ENCODE results near the gene ASF1A. TPM values are rescaled to one million over a fixed set of nuclear protein-coding genes. Genes with fewer than 3 reads are reported as not detected.

The ASF1A gene
- total RNA-seq, 1 experiment from 2014 or later, result 34.4 TPM

DNA sequence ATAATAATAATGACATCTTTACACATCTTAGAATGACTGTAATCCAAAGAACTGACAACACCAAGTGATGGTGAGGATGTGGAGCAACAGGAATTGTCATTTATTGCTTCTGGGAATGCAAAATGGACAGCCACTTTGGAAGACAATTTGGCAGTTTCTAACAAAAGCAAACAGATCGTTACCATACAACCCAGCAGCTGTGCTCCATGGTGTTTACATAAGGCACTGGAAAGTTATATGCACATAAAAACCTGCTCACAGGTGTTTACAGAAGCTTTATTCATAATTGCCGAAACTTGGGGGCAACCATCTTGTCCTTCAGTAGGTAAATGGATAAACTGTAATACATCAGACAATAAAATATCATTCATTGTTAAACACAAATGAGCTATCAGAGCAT, 18.3 kb upstream of the ASF1A start:
- no peak overlapping the region for H3K4me3 Mint-ChIP-seq
- Histone ChIP-seq H2BK120ac (ENCODE audit: low read depth, low read length, poor library complexity, severe bottlenecking) (no peak overlapping the region), H3K4ac (ENCODE audit: low read depth, low read length) (no peak overlapping the region), H4K91ac (ENCODE audit: insufficient read length, low read depth, low read length) (no peak overlapping the region), H3K23me2 (ENCODE audit: insufficient read length, low read depth, low read length, poor library complexity, severe bottlenecking) (no peaks in the 10 kb centered on the region), H4K5ac (ENCODE audit: insufficient read length, low read depth, low read length) (no peak overlapping the region), H3K79me2 (ENCODE audit: insufficient read depth, low read length) (no peaks in the 10 kb centered on the region), H3K27me3 (ENCODE audit: insufficient read depth, low read length) (no peaks in the 10 kb centered on the region), H3K56ac (ENCODE audit: insufficient read length, low read depth, low read length) (no peak overlapping the region), H3K14ac (ENCODE audit: insufficient read depth, low read length) (no peak overlapping the region), H2BK20ac (ENCODE audit: low read depth, low read length, poor library complexity, severe bottlenecking) (no peak overlapping the region), H3K79me1 (ENCODE audit: insufficient read depth, low read depth, low read length, poor library complexity, severe bottlenecking) (no peaks in the 10 kb centered on the region), H3K23ac (ENCODE audit: insufficient read length, low read depth, low read length) (no peak overlapping the region), H4K8ac (replicated peaks; ENCODE audit: insufficient read length, low read depth, low read length) (no peak overlapping the region), H3T11ph (ENCODE audit: low read length) (no peak overlapping the region), H4K20me1 (ENCODE audit: control insufficient read depth, insufficient read depth, insufficient read length) (no peaks in the 10 kb centered on the region), H2AK5ac (ENCODE audit: insufficient read length, low read length) (no peak overlapping the region), H3K27ac (ENCODE audit: insufficient read length, low read depth, low read length) (no peak overlapping the region), H3K18ac (ENCODE audit: insufficient read length, low read depth, low read length) (no peak overlapping the region), H3K9me3 (ENCODE audit: control insufficient read depth, low read depth, low read length) (no peaks in the 10 kb centered on the region), H2BK15ac (ENCODE audit: low read depth, low read length) (no peak overlapping the region), H2BK12ac (ENCODE audit: insufficient read length, low read depth, low read length) (no peak overlapping the region), H2AFZ (ENCODE audit: low read length) (no peak overlapping the region), H3K9ac (ENCODE audit: extremely low read depth, insufficient read length, low read length) (no peak overlapping the region), H3K4me1 (ENCODE audit: insufficient read depth, low read length) (no peaks in the 10 kb centered on the region), H3K4me2 (ENCODE audit: insufficient read depth, insufficient read length, low read length) (no peak overlapping the region), H2BK5ac (ENCODE audit: insufficient read length, low read length) (no peak overlapping the region)
- WGBS (ENCODE audit: extremely low coverage, insufficient read length, low lambda C conversion rate), result no CpG with 5 or more reads among the region's 2 CpGs
- no peaks in the 10 kb centered on the region for H3K9me3 Mint-ChIP-seq
- H3K27ac Mint-ChIP-seq, result no peak overlapping the region
- H3K27me3 Mint-ChIP-seq (ENCODE audit: low read depth), result no peaks in the 10 kb centered on the region
- H3K4me1 Mint-ChIP-seq, result peaks cover 4 to 7% of the 10 kb centered on the region in 2 experiments
- H3K36me3 Mint-ChIP-seq (ENCODE audit: insufficient read depth in 1 of 3, low read depth in 3 of 3), result no peaks in the 10 kb centered on the region; a peak in 2 of 7 replicates
- DNase-seq, result no peak
- TF ChIP-seq, protein P1, sequence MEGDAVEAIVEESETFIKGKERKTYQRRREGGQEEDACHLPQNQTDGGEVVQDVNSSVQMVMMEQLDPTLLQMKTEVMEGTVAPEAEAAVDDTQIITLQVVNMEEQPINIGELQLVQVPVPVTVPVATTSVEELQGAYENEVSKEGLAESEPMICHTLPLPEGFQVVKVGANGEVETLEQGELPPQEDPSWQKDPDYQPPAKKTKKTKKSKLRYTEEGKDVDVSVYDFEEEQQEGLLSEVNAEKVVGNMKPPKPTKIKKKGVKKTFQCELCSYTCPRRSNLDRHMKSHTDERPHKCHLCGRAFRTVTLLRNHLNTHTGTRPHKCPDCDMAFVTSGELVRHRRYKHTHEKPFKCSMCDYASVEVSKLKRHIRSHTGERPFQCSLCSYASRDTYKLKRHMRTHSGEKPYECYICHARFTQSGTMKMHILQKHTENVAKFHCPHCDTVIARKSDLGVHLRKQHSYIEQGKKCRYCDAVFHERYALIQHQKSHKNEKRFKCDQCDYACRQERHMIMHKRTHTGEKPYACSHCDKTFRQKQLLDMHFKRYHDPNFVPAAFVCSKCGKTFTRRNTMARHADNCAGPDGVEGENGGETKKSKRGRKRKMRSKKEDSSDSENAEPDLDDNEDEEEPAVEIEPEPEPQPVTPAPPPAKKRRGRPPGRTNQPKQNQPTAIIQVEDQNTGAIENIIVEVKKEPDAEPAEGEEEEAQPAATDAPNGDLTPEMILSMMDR (conservative IDR thresholded peaks at IDR 0.05), result no peak
